Fibroblast of villous mesenchyme (primary cell): ENCODE results near the gene ZFHX3. TPM values are rescaled to one million over a fixed set of nuclear protein-coding genes. Genes with fewer than 3 reads are reported as not detected.

ENCODE experiments used
- DNase-seq: peaks from one replicate; pipeline ENCODE4 v3.0.0-alpha.2; 2010; ENCODE audit warnings: low read depth
- H3K4me3 ChIP-seq: 2 replicates; pipeline ENCODE4 v1.5.1; 2011; ENCODE audit warnings: low read depth, mild to moderate bottlenecking, low read length
- CTCF ChIP-seq: IDR thresholded peaks from 2 replicates; pipeline ENCODE4 v1.5.1; 2012; ENCODE audit warnings: low read depth, mild to moderate bottlenecking, low read length; ENCODE audit not compliant: insufficient read depth
- total RNA-seq: library from RNA; depleted of rRNA; stranded (reverse); fragments of >200 nt; gene quantifications from 2 replicates; pipeline ENCODE4 v1.2.3, GENCODE V29; 2012

ZFHX3 gene
- total RNA-seq, 1 donor, result 3.9 TPM

- TF ChIP-seq CTCF, result no peak
- DNase-seq, result peak; percentile 59
- peak overlapping the region; percentile 86 for H3K4me3 ChIP-seq
These were observed 10.9 kb upstream of the ZFHX3 start for GRCh38 chr16:73058616-73059409.

- TF ChIP-seq CTCF, result no peak
- DNase-seq, result no peak
- peak overlapping the region; percentile 86 for H3K4me3 ChIP-seq
These were observed 10.3 kb upstream of the ZFHX3 start for GRCh38 chr16:73058221-73058615.

- TF ChIP-seq CTCF, result peak; percentile 27
- DNase-seq, result peak; percentile 40
- peak overlapping the region; percentile 86 for H3K4me3 ChIP-seq
These were observed 9.6 kb upstream of the ZFHX3 start for GRCh38 chr16:73057291-73058210.

GRCh38 chr16:73056921-73057290 lies 9.0 kb upstream of the ZFHX3 start:
- peak; percentile 30 for DNase-seq
- peak overlapping the region; percentile 66 for H3K4me3 ChIP-seq
- no peak for TF ChIP-seq CTCF

- no peak for TF ChIP-seq CTCF
- no peak for DNase-seq
- H3K4me3 ChIP-seq, result peak overlapping the region; percentile 66
These were observed 8.5 kb upstream of the ZFHX3 start for GRCh38 chr16:73056448-73056847.

GRCh38 chr16:73054813-73055482 lies 7.0 kb upstream of the ZFHX3 start:
- TF ChIP-seq CTCF, result no peak
- peak overlapping the region; percentile 35 for H3K4me3 ChIP-seq
- peak; percentile 96 for DNase-seq
